ENCODE results near the gene SPRING1. TPM values are rescaled to one million over a fixed set of nuclear protein-coding genes. Genes with fewer than 3 reads are reported as not detected.

Gene SPRING1
- total and polyA plus RNA-seq, 2 of the 13 experiments (the other 11 are each of a cell fraction or from before 2014, with no cell fraction given): 20.0 to 51.8 TPM

- BruUV-seq (replicated peaks): no TSS peak
- Histone ChIP-seq H3K9ac (ENCODE audit: insufficient read depth, low read depth, low read length) (no peak overlapping the region), H3K9me3 (ENCODE audit: low read length) (no peaks in the 10 kb centered on the region), H3K4me2 (ENCODE audit: low read depth, low read length) (no peak overlapping the region), H3K27ac (ENCODE audit: extremely low read length, insufficient read depth, low read length) (no peak overlapping the region), H3K4me3 (replicated peaks in 1 of 3; ENCODE audit: insufficient read depth in 1 of 3, low read depth in 2 of 3, low read length in 3 of 3) (no peak overlapping the region), H3K36me3 (replicated peaks in 1 of 2; ENCODE audit: control insufficient read depth in 1 of 2, insufficient read depth in 2 of 2, low read length in 2 of 2) (no peaks in the 10 kb centered on the region), H3K27me3 (ENCODE audit: control insufficient read depth in 1 of 2, insufficient read depth in 2 of 2, low read length in 2 of 2) (no peaks in the 10 kb centered on the region; a peak in 1 of 5 replicates), H3K4me1 (ENCODE audit: insufficient read depth, low read length) (peaks cover 17% of the 10 kb centered on the region), H4K20me1 (ENCODE audit: insufficient read depth, low read length) (no peaks in the 10 kb centered on the region), H3K79me2 (ENCODE audit: insufficient read depth, low read length) (no peaks in the 10 kb centered on the region), H2AFZ (ENCODE audit: low read length) (no peak overlapping the region)
- intact Hi-C loops (cut with micrococcal nuclease; ENCODE audit: unreplicated experiment) (loop anchor here (10.0 kb wide), 2 partner anchors 317 to 407 kb away; no protein-coding TSS in a partner anchor), in situ Hi-C loops (cut with HindIII; ENCODE audit: extremely low pct_ligation_motif_present, low pct_unique_long_range_greater_than_20kb) (loop anchor here (10.0 kb wide), 2 partner anchors 207 to 407 kb away; partner anchors contain the start of gene FBXW8)
- ATAC-seq: no peak
- no peak for DNase-seq (ENCODE audit: low spot score)
- FAIRE-seq: no peak
- POLR2A ChIA-PET: no interaction called here
- CTCF ChIA-PET (ENCODE audit: low intra/inter-chr PET ratio, low total read pairs): no interaction called here
- no peak for TF ChIP-seq TEAD3 (CRISPR knock-in tag; optimal IDR thresholded peaks at IDR 0.05; ENCODE audit: borderline replicate concordance)
- TF ChIP-seq ZNF549 (CRISPR knock-in tag; IDR thresholded peaks at IDR 0.05): no peak
- no peak for TF ChIP-seq SNAPC2 (CRISPR knock-in tag; IDR thresholded peaks at IDR 0.05)
- TF ChIP-seq TFAP4 (IDR thresholded peaks at IDR 0.05; ENCODE audit: borderline replicate concordance, low read depth): no peak
- TF ChIP-seq FOXP4 (CRISPR knock-in tag; IDR thresholded peaks at IDR 0.05): no peak
- 85% methylated on average over 9 of the region's 9 CpGs for WGBS (ENCODE audit: low lambda C conversion rate)
Measured at GRCh38 chr12:116707751-116708150, 30.1 kb downstream of the SPRING1 start.

All from HepG2 (cell line).